HEK293T (cell line): ENCODE data around the gene DNASE1L1.

Experiments
- ARNT ChIP-seq: fragments of 450-650 bp; IDR thresholded peaks from 2 replicates; pipeline ENCODE4 v1.6.1; 2017; ENCODE audit warnings: mild to moderate bottlenecking
- BHLHE40 ChIP-seq: fragments of 450-650 bp; IDR thresholded peaks from 2 replicates; pipeline ENCODE4 v1.6.1; 2016; ENCODE audit warnings: mild to moderate bottlenecking, moderate library complexity, borderline replicate concordance
- ELF4 ChIP-seq: fragments of 450-650 bp; IDR thresholded peaks from 2 replicates; pipeline ENCODE4 v1.6.1; 2017; ENCODE audit warnings: antibody characterized with exemption
- FOXA1 ChIP-seq: fragments of 450-650 bp; IDR thresholded peaks from 2 replicates; pipeline ENCODE4 v1.6.1; 2016; ENCODE audit warnings: mild to moderate bottlenecking
- FOXM1 ChIP-seq: fragments of 450-650 bp; IDR thresholded peaks from 2 replicates; pipeline ENCODE4 v1.6.1; 2017; ENCODE audit warnings: mild to moderate bottlenecking, borderline replicate concordance
- LEF1 ChIP-seq: fragments of 450-650 bp; IDR thresholded peaks from 2 replicates; pipeline ENCODE4 v1.6.1; 2017; ENCODE audit warnings: mild to moderate bottlenecking, borderline replicate concordance
- NFRKB ChIP-seq: fragments of 450-650 bp; IDR thresholded peaks from 2 replicates; pipeline ENCODE4 v1.6.1; 2016; ENCODE audit warnings: mild to moderate bottlenecking, moderate library complexity
- PKNOX1 ChIP-seq: fragments of 450-650 bp; IDR thresholded peaks from 2 replicates; pipeline ENCODE4 v1.6.1; 2016
- SP1 ChIP-seq: fragments of 450-650 bp; IDR thresholded peaks from 2 replicates; pipeline ENCODE4 v1.6.1; 2017
- SUZ12 ChIP-seq: fragments of 450-650 bp; IDR thresholded peaks from 2 replicates; pipeline ENCODE4 v1.6.1; 2016; ENCODE audit warnings: mild to moderate bottlenecking
- TARDBP ChIP-seq: fragments of 450-650 bp; IDR thresholded peaks from 2 replicates; pipeline ENCODE4 v1.6.1; 2016

- TF ChIP-seq PKNOX1 (no peak), BHLHE40 (no peak), ELF4 (no peak), FOXM1 (no peak), SUZ12 (no peak), FOXA1 (no peak), NFRKB (no peak), LEF1 (no peak), TARDBP (no peak), ARNT (no peak), SP1 (no peak)
These were observed 55.7 kb downstream of the DNASE1L1 start for GRCh38 chrX:154353172-154353843.
